Subcutaneous adipose tissue (tissue), 4 donors: ENCODE results near the gene ITGAV. TPM values are rescaled to one million over a fixed set of nuclear protein-coding genes. Genes with fewer than 3 reads are reported as not detected.

Experiments used
- total RNA-seq, 4 donors: library from RNA; depleted of rRNA; stranded (reverse); fragments of >200 nt; gene quantifications; one replicate each; pipeline ENCODE4 v1.1.0, GENCODE V29; 2016
- TF ChIP-seq, protein P1 (sequence below): fragments of 450-650 bp; IDR thresholded peaks from one replicate; pipeline ENCODE4 v1.5.1; 2016; ENCODE audit warnings: low read depth, mild to moderate bottlenecking, control low read depth, antibody characterized with exemption, moderate library complexity

ITGAV gene
- total RNA-seq, 4 donors from 2014 or later: 90.8 to 130 (median 114) TPM

- TF ChIP-seq, protein P1, sequence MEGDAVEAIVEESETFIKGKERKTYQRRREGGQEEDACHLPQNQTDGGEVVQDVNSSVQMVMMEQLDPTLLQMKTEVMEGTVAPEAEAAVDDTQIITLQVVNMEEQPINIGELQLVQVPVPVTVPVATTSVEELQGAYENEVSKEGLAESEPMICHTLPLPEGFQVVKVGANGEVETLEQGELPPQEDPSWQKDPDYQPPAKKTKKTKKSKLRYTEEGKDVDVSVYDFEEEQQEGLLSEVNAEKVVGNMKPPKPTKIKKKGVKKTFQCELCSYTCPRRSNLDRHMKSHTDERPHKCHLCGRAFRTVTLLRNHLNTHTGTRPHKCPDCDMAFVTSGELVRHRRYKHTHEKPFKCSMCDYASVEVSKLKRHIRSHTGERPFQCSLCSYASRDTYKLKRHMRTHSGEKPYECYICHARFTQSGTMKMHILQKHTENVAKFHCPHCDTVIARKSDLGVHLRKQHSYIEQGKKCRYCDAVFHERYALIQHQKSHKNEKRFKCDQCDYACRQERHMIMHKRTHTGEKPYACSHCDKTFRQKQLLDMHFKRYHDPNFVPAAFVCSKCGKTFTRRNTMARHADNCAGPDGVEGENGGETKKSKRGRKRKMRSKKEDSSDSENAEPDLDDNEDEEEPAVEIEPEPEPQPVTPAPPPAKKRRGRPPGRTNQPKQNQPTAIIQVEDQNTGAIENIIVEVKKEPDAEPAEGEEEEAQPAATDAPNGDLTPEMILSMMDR: no peak
These were observed 27.3 kb downstream of the ITGAV start for GRCh38 chr2:186617148-186617547.

DNA sequence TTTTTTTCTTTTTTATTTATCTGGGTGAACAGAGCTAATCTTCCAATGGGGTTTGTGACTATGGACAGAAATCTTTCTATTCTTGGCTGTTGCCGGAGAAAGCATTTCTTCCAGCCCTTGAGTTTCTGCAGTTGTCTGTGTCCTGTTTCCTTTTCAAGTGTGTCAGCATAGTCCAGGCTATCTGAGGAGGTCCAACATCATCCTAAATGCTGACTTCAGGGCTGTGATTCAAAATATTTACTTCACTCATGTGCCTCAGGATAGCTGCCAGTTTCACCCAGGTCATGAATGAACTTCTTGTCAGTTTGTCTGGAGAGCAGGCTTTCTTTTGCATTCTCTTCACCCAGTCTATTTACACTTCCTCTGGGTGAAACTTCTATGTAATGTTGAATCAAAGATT is 27.9 kb downstream of the ITGAV start:
- TF ChIP-seq, protein P1: no peak

GRCh38 chr2:186618696-186619095 is 28.8 kb downstream of the ITGAV start:
- TF ChIP-seq, protein P1: no peak

- TF ChIP-seq, protein P1: no peak
These were observed 33.2 kb downstream of the ITGAV start for GRCh38 chr2:186623084-186623483.

GRCh38 chr2:186624276-186624675 is 34.4 kb downstream of the ITGAV start:
- TF ChIP-seq, protein P1: no peak

DNA sequence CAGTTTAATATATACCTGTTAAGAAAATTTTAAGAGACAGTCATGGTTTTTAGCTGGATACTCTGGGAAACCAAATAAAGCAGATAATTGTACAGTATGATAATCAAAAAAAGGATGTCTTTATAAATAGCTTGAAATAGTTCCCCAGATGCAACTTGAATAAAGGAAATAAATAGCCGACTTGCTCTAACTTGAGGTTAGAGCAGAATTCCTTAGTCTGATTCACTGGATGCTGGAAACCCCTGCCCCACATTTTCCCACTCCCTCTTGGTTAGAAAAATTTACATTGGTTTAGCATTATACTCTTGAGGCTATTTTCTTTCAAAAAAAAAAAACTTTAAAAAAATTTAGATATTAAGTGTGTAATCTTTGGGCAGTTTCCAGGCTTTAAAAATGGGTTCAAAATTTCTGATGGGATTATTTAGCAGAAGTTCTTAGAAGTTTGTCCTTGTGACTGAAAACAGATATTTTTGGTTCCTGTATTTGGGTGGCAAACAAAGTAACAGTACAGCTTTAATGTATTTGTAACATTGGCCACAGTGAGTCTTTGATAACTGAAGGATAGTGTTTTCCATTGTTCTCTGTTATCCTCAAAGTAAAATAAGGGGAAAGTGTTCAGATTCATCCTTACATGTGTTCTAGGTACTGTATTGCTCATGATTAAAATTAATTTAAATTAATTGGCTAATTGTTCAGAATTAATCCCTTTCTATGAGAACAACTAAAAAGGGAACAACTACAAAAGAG is 39.6 kb downstream of the ITGAV start:
- TF ChIP-seq, protein P1: no peak

GRCh38 chr2:186632417-186632816 is 42.6 kb downstream of the ITGAV start:
- TF ChIP-seq, protein P1: no peak
